ENCODE results near the gene CC2D2A.
A peak's percentile ranks its signal among the peaks of the same experiment; 100 is the strongest.

Gene CC2D2A

DNA sequence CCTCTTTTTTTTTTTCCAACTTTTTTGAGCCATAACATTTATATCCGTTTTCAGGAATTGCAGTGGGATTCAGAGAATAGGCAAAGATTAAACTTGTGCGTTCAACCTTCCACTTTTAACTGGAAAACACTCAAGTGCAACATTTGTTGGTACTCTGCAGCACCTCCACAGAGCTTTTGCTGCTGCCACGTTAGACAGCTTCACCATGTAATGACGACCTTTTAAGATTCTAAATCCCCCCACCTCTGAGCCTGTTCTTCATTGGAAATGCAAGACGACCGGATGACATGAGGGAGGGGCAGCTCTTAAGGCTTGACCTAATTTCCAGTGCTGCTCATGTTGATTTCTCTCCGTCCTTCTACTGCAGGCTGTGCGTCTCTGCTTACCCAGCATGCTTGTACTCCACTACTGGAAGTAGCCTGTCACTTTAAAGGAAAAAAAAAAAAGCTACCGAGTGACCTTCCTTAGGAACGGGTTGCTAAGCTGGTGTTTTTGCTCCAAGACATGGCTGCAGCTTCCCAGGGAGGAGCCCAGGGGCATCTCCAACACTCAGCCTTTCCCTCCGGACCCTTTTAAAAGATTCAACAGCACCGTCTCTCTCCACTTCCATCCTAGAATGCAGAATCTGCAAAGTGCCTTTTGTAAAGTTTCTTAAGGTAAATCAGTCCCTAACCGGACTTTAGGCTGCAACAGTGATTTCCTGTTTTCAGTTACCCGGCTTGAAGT lies at the start of gene CC2D2A:
Gene CC2D2A (plus strand): TSS at position 481 of the 726 bp plus-strand sequence. CDS start 6,051 bp downstream, outside the sequence.
- DNase-seq (ENCODE audit: low read depth in 2 of 2) = no peak

DNA sequence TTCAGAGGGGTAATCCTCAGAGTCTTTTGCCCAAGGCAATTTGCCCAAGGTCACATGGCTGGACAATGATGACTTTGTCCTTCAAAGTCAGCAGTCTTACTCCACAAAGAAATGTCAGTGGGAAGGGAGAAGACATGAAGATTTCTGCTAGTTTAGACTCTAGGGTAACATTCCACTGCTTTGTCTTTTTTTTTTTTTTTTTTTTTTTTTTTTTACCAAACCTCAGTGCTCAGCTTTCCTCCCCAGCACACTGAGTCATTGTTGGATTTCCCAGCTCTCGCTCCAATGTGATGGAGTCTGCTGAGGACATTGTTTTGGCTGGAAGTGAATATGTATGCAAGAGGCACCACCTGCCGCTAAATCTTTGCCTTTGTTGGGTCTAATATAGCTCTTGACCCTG lies 49.0 kb upstream of the CC2D2A start:
- peak in 1 of 2 experiments; percentile 24 for DNase-seq (ENCODE audit: low read depth in 2 of 2)

DNA sequence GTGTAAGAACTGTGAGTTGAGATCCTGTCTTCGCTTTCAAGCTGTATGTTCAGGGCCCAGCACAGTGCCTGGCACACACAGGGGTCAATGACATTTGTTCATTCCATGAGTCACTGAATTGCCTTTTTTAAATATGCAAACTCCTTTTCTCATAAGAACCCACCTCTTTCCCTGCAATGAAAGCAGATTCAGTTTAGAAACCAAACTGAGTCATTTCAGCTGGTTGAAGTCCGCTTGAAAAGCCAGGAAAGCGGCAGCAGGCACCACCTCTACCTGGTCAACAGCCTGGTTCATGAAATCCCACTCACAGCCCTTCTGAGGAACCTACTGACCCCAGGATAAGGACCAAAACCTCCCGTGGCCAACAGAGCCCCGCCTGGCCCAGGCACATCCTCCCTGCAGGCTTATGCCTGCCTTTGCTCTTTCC lies 46.4 kb upstream of the CC2D2A start:
- DNase-seq (ENCODE audit: low read depth in 2 of 2) = no peak

- no peak for DNase-seq (ENCODE audit: low read depth in 2 of 2)
Measured at GRCh38 chr4:15425520-15425919, 44.2 kb upstream of the CC2D2A start.

DNA sequence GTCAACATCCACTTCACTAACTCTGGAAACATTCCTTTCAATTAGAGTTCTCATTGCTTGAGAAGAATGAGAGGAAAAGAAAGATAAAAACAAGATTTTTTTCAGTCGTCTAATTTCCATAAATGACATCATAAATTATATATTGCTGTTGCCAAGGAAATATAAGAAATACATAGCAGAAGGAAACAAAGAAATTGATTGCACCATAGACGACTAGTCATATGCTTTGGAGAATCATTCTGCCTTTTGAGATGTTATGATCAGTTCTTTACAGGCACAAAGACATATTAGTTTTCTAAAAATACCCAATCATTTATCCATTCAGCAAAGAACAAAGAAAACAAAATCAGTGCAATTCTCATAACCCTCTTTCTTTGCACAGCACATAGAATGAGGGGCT lies 42.5 kb upstream of the CC2D2A start:
- no peak for DNase-seq (ENCODE audit: low read depth in 2 of 2)

DNA sequence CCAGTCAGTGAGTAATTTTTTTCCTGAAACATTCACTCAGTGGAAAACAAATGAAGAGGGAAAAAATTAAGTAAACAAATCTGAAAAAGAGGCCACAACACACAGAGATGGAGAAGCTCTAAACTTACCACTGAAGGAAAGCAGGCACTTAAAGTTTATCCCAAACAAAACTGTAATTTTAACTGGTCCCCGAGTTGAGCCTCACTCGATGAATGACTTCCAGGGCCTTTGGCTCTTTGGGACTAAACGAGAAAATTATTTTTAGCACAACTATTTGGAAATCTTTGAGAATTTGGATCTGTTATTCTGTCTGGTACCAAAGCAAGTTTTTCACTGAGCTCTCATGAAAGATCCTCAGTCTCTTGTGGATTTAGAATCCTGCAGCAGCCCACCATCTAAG lies 42.0 kb upstream of the CC2D2A start, which contains the start of gene C1QTNF7:
Gene C1QTNF7 (plus strand): TSS at position 333 of the 400 bp plus-strand sequence. CDS start 7,711 bp downstream, outside the sequence.
- DNase-seq (ENCODE audit: low read depth in 2 of 2) = no peak

GRCh38 chr4:15428611-15429010 lies 41.1 kb upstream of the CC2D2A start:
- DNase-seq (ENCODE audit: low read depth in 2 of 2) = no peak

DNA sequence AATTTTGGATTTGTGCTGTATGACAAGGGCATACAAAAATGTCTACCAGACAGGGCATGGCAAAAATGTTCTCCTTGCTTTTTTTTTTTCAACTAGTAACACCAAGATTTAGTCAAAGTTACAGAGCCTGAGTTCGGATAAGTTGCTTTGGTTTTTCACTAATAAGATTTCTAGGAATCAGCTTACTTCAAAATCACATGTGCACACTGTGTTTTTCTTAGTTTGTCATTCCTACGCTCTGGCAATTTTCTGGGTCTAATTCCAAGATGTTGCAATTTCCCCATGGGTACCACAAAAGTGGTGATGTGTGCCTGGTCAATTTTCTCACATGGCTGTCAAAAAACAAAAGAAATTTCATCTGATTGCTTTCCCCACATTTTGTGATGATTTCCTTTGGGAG lies 35.6 kb upstream of the CC2D2A start:
- no peak for DNase-seq (ENCODE audit: low read depth in 2 of 2)

DNA sequence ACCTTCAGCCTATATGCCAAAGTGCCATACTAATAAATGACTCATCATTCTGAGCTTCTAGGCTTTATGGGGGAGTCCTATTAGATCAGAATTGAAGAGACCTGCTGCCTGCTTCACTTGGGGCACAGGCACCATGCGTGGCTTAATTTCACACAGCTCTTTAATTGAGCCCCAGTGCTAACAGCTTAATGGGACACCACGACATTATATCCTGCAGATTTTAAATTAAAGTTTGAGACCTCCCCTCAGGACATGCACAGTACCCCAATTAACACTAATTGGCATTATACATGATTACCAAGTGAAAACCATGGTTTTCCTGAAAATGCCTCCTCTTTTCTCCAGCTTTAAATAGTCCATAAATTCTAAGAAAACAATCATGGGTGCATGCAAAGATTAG lies 35.0 kb upstream of the CC2D2A start:
- DNase-seq (ENCODE audit: low read depth in 2 of 2) = no peak

DNA sequence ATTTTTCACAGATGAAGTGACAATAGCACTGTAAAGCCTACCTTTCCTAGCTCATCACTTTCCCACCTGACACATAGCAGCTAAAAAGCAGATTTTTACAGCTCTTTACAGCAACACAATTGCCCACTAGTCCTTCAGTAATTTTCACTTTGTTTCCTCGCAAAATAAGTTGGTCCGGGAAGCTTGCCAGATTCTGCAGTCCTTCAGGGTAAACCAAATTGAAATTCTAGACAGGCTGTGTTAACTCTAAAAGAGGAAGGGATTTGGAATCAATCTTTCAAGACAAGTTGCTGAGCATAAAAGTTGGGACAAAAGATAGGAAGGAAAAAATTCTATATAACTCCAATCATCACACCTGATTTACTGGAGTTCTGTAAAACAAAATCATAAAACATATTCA lies 33.2 kb upstream of the CC2D2A start:
- DNase-seq (ENCODE audit: low read depth in 2 of 2) = peak; percentile 40 to 46

GRCh38 chr4:15438939-15439524 lies 30.6 kb upstream of the CC2D2A start:
- no peak for DNase-seq (ENCODE audit: low read depth in 2 of 2)

DNA sequence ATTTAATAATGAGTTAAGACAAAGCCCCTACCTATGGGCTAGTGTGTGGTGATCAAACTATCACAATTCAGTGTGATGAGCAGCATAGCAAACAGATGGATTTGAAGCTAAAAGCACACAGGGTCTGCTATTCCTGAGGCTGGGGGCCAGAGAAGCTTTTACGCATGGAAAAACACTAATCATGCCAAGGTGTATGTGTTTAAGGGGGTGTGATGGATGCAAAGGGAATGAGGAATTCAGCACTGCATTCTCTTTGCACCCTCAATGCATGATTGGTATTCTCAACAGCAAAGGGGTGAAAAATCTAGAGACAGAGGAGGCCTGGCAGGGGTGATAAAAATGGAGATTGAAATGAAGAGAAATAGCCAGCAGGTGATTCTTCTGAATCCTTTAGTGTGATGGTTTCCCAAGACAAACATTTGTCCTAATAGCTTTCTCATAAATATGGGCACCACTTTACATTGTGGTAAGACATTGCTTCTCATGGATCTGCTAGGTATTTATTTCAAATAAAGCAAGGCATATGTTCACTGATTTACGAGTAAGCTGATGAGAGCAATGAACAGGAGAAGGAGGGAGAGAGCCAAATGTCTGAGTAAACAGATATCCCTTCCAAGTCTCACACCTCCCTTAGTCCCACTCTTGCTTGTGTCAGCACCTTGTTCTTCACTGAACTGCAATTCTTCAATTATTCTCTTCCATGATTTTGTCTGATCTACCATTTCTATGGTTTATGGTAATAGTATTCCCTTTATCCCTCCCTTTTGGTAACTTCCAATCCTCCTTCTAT lies 26.1 kb upstream of the CC2D2A start:
- no peak for DNase-seq (ENCODE audit: low read depth in 2 of 2)

GRCh38 chr4:15444276-15444675 lies 25.4 kb upstream of the CC2D2A start:
- DNase-seq (ENCODE audit: low read depth in 2 of 2) = no peak

DNA sequence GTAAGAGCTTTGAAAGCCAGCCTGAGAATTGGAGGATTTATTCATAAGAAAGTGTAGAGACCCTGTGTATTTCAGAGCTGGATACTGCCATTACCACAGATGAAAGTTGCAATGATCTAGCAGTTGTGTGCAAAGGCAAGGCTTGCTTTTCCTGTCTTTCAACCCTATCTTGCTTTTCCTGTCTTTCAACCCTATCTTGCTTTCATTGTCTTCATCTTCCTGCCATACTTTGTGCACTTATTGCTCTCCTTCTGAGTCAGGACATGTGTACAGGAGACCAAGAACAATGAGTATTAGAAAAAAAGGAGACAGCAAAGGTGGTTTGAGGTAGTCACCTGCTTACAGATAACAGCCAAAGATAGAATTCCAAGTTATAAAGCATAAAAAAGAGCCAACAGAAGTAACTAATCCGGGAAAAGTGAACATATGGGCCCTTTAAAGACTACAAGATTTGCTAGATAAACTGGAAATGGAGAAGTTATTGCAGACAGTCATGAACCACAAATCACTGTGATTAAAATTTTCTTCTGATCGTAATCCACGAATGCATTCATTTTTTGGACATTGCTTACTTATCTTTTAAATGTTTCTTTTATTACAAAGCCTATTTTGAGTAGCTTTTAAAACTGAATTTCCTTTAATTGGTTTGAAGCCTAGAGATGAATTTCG lies 24.7 kb upstream of the CC2D2A start:
- no peak for DNase-seq (ENCODE audit: low read depth in 2 of 2)

- peak; percentile 39 to 45 for DNase-seq (ENCODE audit: low read depth in 2 of 2)
Measured at GRCh38 chr4:15451181-15451865, 18.4 kb upstream of the CC2D2A start.

- DNase-seq (ENCODE audit: low read depth in 2 of 2) = peak; percentile 95
Measured at GRCh38 chr4:15451866-15452765, 17.6 kb upstream of the CC2D2A start.

- peak in 1 of 2 experiments; percentile 55 for DNase-seq (ENCODE audit: low read depth in 2 of 2)
Measured at GRCh38 chr4:15455290-15455689, 14.4 kb upstream of the CC2D2A start.

DNA sequence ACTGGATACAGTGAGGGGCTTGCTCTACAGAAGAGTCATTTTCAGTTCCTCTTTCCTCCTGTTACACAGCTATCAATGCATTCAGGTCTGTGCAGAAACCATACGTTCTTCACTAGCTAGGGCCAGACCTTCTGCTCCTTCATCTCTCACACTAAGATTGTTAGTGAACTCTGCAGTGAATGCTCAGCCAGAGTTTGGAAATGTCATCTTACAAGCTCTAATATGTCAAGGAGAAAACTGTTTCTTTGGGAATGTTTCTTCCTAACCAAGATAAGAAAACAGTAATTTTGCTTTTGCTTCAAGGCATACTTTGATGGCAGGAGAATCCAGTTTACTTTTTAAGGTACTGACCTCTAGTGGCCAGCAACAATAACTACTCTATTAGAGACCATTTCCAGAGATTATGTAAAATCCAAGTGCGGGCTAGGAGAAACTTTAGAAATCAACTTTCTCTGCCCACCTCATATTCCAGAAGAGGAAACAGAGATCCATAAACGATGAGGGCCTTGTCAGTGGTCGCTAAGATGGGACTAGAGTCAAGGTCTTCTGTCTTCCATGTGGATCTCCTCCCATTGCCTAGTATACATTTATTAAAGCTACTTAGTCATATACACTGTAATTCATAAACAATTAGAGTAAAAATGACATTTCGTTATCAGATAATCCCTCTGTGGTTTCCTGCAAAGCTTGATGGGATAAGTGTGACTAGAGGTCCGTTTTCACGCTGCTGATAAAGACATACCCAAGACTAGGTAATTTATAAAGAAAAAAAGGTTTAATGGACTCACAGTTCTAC lies 12.1 kb upstream of the CC2D2A start:
- DNase-seq (ENCODE audit: low read depth in 2 of 2) = no peak

DNA sequence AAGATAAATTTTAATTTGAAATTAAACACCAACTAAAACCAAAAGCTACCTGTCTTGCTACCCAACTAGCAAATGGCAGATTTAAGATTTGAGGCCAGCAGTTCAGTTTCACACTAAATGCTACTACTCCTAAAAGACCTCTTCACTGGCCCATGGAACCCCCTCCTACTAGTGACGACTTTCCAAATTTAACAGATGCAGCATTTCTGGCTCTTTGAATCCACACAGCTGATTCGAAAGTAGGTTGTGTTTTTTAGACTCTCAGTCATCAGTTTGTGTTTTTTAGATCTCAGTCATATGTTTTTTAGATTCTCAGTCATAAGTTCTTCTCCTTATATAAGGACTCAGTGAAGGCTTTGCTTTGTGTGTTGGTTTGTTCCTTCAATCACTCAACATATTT lies 11.1 kb upstream of the CC2D2A start:
- DNase-seq (ENCODE audit: low read depth in 2 of 2) = no peak

DNA sequence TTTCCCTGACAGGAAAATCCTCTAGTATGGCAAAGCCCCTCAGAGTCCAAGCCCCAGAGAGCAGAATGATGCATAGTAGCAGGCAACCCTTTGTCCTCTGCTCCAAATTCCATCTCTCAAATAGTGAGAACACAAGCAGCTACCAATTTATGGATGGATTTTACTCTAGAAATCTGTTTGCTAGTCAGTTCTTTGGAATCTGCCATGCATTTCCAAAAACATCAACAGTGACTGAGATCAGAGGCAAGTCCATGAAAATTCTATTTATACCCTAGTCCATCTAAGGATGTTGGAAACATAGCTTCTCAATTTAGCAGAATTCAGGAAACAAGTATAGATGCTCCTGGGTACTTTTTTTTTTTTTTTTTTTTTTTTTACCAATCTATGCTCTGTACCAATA lies 10.0 kb upstream of the CC2D2A start:
- DNase-seq (ENCODE audit: low read depth in 2 of 2) = no peak
